Lower lobe of right lung (tissue), 2 donors: ENCODE data around the gene PGM3. TPM values are rescaled to one million over a fixed set of nuclear protein-coding genes. Genes with fewer than 3 reads are reported as not detected.
A peak's percentile ranks its signal among the peaks of the same experiment; 100 is the strongest.

ENCODE experiments used
- ATAC-seq, 2 donors: fragments of 200-7000 bp; cut with Tn5 transposase; one replicate each; pipeline ENCODE4 v1.9.1; 2020 to 2022; ENCODE audit warnings: mild to moderate bottlenecking in 2 of 2, moderate library complexity in 2 of 2
- DNase-seq: peaks from one replicate; pipeline ENCODE4 v3.0.0-alpha.2; 2020
- H3K27ac ChIP-seq: fragments of 200-600 bp; one replicate; pipeline ENCODE4 v1.8.0; 2022
- H3K27me3 ChIP-seq: fragments of 200-600 bp; one replicate; pipeline ENCODE4 v1.8.0; 2022; ENCODE audit warnings: low read depth
- H3K36me3 ChIP-seq: fragments of 200-600 bp; one replicate; pipeline ENCODE4 v1.8.0; 2022; ENCODE audit warnings: mild to moderate bottlenecking
- H3K4me1 ChIP-seq: fragments of 200-600 bp; one replicate; pipeline ENCODE4 v1.8.0; 2022
- H3K4me3 ChIP-seq: fragments of 200-600 bp; one replicate; pipeline ENCODE4 v1.8.0; 2022; ENCODE audit warnings: mild to moderate bottlenecking
- H3K9me3 ChIP-seq: fragments of 200-600 bp; one replicate; pipeline ENCODE4 v1.8.0; 2022
- intact Hi-C: fragments of 100-400 bp; cut with DNase I; formaldehyde crosslinking; loops from one replicate; pipeline ENCODE4 v1.11.0; 2022
- total RNA-seq: library from RNA; stranded (reverse); fragmentation: NEBNext Ultra II Directional; extraction: Animal tissue kit (Norgen Biotek cat#: 25700); gene quantifications from one replicate; pipeline ENCODE4 v1.2.1, GENCODE V29; 2021
- TF ChIP-seq, protein P1 (sequence below): fragments of 200-600 bp; IDR thresholded peaks from one replicate; pipeline ENCODE4 v1.8.0; 2022; ENCODE audit warnings: antibody characterized with exemption, mild to moderate bottlenecking
- donor health status: DM: no; HTN: yes; CAD: no; lungs with severe emphysema.

The PGM3 gene
- total RNA-seq, 1 donor from 2014 or later: 34.9 TPM

DNA sequence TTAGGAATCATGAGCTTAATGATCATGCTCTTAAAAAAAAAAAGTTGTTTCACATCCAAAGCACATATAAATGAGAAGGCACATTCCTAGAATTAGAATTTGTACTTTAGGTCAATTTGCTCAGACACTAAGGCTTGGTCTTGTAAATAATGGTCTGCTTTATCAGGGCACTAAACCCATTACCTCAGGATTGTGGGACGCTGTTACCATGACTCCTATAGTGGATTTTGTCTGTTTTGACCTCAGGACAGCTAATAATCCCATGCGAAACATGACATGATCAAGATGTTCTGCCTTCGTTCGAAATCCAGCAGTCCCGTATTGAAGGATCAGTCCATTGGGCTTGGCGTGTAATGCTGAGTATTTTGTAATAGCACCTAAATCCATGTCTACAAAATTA, 2.4 kb downstream of the PGM3 start:
- H3K27ac ChIP-seq: no peak overlapping the region
- no peak overlapping the region for H3K4me3 ChIP-seq
- H3K9me3 ChIP-seq: no peaks in the 10 kb centered on the region
- no peaks in the 10 kb centered on the region for H3K27me3 ChIP-seq
- ATAC-seq (no peak), DNase-seq (no peak)
- peaks cover 39% of the 10 kb centered on the region for H3K36me3 ChIP-seq
- H3K4me1 ChIP-seq: peaks cover 22% of the 10 kb centered on the region
- TF ChIP-seq, protein P1, sequence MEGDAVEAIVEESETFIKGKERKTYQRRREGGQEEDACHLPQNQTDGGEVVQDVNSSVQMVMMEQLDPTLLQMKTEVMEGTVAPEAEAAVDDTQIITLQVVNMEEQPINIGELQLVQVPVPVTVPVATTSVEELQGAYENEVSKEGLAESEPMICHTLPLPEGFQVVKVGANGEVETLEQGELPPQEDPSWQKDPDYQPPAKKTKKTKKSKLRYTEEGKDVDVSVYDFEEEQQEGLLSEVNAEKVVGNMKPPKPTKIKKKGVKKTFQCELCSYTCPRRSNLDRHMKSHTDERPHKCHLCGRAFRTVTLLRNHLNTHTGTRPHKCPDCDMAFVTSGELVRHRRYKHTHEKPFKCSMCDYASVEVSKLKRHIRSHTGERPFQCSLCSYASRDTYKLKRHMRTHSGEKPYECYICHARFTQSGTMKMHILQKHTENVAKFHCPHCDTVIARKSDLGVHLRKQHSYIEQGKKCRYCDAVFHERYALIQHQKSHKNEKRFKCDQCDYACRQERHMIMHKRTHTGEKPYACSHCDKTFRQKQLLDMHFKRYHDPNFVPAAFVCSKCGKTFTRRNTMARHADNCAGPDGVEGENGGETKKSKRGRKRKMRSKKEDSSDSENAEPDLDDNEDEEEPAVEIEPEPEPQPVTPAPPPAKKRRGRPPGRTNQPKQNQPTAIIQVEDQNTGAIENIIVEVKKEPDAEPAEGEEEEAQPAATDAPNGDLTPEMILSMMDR: no peak
- intact Hi-C loops: no loop called here

DNA sequence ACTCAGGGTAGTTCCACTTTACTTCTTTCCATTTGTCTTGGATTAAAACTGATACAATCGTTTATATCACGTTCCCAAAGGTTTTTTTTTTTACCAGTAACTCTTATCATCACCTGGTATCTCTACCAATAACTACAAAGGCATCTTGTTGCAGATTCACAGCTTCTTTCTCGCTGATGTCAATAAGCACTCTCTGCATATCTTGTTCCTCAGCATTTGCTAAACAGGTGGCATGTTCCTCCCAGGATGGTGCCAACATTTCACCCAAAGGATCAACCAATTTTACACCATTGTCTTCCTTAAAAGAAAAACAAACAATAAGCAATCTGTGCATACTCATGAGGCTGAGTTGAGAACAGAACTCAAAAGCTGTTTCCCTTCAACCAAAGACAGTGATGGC, 4.6 kb downstream of the PGM3 start:
- intact Hi-C loops: no loop called here
- TF ChIP-seq, protein P1: no peak
- DNase-seq (no peak), ATAC-seq (no peak)
- Histone ChIP-seq H3K4me3 (no peak overlapping the region), H3K27ac (no peak overlapping the region), H3K27me3 (no peaks in the 10 kb centered on the region), H3K4me1 (peaks cover 15% of the 10 kb centered on the region), H3K9me3 (no peaks in the 10 kb centered on the region), H3K36me3 (peaks cover 55% of the 10 kb centered on the region)

DNA sequence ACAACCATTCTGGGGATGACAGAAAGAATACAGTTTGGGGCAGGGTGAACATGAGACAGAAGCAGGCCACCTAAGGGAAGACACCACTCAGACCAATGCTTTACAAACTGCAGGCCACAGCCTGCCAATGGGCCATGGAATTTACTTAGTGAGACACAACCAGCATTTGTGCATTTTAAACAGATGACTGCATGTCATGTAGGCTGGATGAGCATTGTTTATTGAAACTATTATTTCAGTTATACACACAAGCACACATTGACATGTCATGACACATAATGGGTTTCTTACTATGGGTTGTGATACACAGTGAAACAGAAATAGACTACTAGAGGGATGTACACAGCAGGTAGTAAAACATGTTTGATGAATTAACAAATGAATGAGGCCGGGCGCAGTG, 8.0 kb downstream of the PGM3 start:
- Histone ChIP-seq H3K9me3 (no peaks in the 10 kb centered on the region), H3K4me1 (no peaks in the 10 kb centered on the region), H3K36me3 (peaks cover 86% of the 10 kb centered on the region), H3K27me3 (no peaks in the 10 kb centered on the region), H3K27ac (no peak overlapping the region), H3K4me3 (no peak overlapping the region)
- TF ChIP-seq, protein P1: no peak
- intact Hi-C loops: no loop called here
- ATAC-seq (no peak), DNase-seq (no peak)

DNA sequence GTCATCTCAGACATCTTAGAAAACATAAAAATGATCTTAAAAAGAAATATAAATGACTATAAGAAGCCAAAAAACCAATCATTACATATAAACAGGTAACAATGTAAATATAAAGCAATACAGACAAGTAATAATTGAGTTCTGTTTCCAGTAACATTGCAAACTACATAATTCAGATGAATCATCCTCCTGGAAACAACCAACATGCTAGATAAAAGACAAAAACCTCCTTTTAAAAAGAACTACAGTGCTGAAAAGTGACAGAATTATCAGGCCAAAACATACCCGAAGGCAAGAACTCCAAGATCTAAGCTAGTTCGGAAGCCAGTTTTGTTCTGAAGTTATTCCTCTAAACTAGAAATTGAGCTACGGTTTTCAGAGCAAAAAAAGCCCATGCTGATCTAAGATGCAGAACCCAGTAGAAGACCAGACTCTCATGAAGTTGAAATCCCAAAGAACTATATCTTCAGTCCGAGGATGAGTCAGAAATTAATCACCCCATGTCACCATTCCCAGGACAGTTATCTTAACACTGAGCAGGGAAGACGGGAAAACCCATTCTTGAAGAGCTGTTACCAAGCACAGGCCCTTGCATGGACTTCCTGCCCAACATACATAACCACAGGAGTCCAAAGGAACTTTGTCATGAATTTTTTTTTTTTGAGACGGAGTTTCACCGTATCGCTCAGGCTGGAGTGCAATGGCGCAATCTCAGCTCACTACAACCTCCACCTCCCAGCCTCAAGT, 9.8 kb downstream of the PGM3 start:
- ATAC-seq (peak in 1 of 2 donors; percentile 79), DNase-seq (no peak)
- Histone ChIP-seq H3K27ac (no peak overlapping the region), H3K9me3 (no peaks in the 10 kb centered on the region), H3K36me3 (peaks cover 89% of the 10 kb centered on the region), H3K4me3 (no peak overlapping the region), H3K4me1 (no peaks in the 10 kb centered on the region), H3K27me3 (no peaks in the 10 kb centered on the region)
- TF ChIP-seq, protein P1: no peak
- intact Hi-C loops: no loop called here

DNA sequence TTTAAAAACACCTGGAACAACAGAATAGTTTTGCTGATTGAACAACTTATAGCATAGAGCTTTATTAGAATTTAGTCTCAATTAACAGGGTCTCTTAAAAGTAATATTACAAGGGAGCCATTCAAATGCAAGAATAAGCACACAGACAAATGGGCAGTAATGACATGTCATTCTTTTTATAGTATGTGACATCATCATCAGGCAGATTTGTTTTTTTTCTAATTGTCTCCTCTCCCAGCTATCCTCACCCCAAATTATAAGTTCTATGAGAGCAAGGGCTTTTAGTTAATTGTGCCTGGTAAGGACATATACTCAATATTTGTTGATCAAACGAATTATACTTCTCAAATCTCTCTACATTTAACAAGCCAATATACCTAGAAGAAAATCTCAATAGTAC, 11.0 kb downstream of the PGM3 start:
- Histone ChIP-seq H3K36me3 (peaks cover 89% of the 10 kb centered on the region), H3K9me3 (no peaks in the 10 kb centered on the region), H3K4me3 (no peak overlapping the region), H3K27ac (no peak overlapping the region), H3K27me3 (no peaks in the 10 kb centered on the region), H3K4me1 (no peaks in the 10 kb centered on the region)
- TF ChIP-seq, protein P1: no peak
- ATAC-seq (no peak), DNase-seq (no peak)
- intact Hi-C loops: no loop called here
